Activated B cell treated with CpG ODN at 0.5 μM for 24 hours (primary cell): ENCODE results near the gene CD34. TPM values are rescaled to one million over a fixed set of nuclear protein-coding genes. Genes with fewer than 3 reads are reported as not detected.
A peak's percentile ranks its signal among the peaks of the same experiment; 100 is the strongest.

Experiments used
- ATAC-seq: fragments of 200-7000 bp; cut with Tn5 transposase; one replicate; pipeline ENCODE4 v1.10.0; 2021; ENCODE audit warnings: low read depth, mild to moderate bottlenecking, moderate library complexity
- CTCF ChIA-PET: fragments of 350-600 bp; sonication (Branson Sonifier 250); formaldehyde crosslinking; loops from one replicate; lab custom pipeline; 2021; ENCODE audit warnings: antibody characterized with exemption; lab: Charles Lee
- POLR2A ChIA-PET: fragments of 350-600 bp; sonication (Branson Sonifier 250); formaldehyde crosslinking; loops from one replicate; lab custom pipeline; 2021; ENCODE audit warnings: antibody characterized with exemption; lab: Charles Lee
- DNase-seq: peaks from one replicate; pipeline ENCODE4 v3.0.0; 2022
- H3K27ac Mint-ChIP-seq: one replicate; pipeline ENCODE4 v1.8.0; 2020; ENCODE audit warnings: mixed read lengths
- H3K27me3 Mint-ChIP-seq: one replicate; pipeline ENCODE4 v1.8.0; 2021; ENCODE audit warnings: mixed read lengths
- H3K36me3 Mint-ChIP-seq: one replicate; pipeline ENCODE4 v1.8.0; 2021; ENCODE audit warnings: low read depth, mixed read lengths
- H3K4me1 Mint-ChIP-seq: one replicate; pipeline ENCODE4 v1.8.0; 2021; ENCODE audit warnings: mixed read lengths
- H3K4me3 Mint-ChIP-seq: one replicate; pipeline ENCODE4 v1.8.0; 2020; ENCODE audit warnings: mild to moderate bottlenecking, mixed read lengths
- H3K9me3 Mint-ChIP-seq: one replicate; pipeline ENCODE4 v1.8.0; 2020; ENCODE audit warnings: mixed read lengths
- intact Hi-C: fragments of 100-400 bp; cut with micrococcal nuclease; formaldehyde crosslinking; loops from one replicate; pipeline ENCODE4 v1.15.1; 2024
- total RNA-seq: library from RNA; stranded (reverse); gene quantifications from 2 replicates; pipeline ENCODE4 v1.2.3, GENCODE V29; 2022
- TF ChIP-seq, protein P1 (sequence below): fragments of 200-600 bp; IDR thresholded peaks from one replicate; pipeline ENCODE4 v1.8.0; 2022; ENCODE audit warnings: antibody characterized with exemption, mild to moderate bottlenecking

Gene CD34
- total RNA-seq, 1 donor from 2014 or later: not detected

GRCh38 chr1:207832796-207833195, 78.1 kb downstream of the CD34 start:
- no peaks in the 10 kb centered on the region for H3K27me3 Mint-ChIP-seq
- no peaks in the 10 kb centered on the region for H3K9me3 Mint-ChIP-seq
- intact Hi-C loops: loop anchor here (1.0 to 2.0 kb wide), 2 partner anchors 16 to 37 kb away; no protein-coding TSS in a partner anchor
- ATAC-seq (no peak), DNase-seq (no peak)
- H3K4me3 Mint-ChIP-seq: no peak overlapping the region
- H3K36me3 Mint-ChIP-seq: peaks cover 16% of the 10 kb centered on the region
- ChIA-PET POLR2A (interaction anchor here (0.5 to 5.2 kb wide), 6 partner anchors 9 to 37 kb away, joined by 3 to 63 read pairs (median 4); no protein-coding TSS in a partner anchor), CTCF (interaction anchor here (15.6 kb wide), 1 partner anchor 36 kb away, joined by 397 read pairs; no protein-coding TSS in a partner anchor)
- peak overlapping the region; percentile 89 for H3K27ac Mint-ChIP-seq
- TF ChIP-seq, protein P1, sequence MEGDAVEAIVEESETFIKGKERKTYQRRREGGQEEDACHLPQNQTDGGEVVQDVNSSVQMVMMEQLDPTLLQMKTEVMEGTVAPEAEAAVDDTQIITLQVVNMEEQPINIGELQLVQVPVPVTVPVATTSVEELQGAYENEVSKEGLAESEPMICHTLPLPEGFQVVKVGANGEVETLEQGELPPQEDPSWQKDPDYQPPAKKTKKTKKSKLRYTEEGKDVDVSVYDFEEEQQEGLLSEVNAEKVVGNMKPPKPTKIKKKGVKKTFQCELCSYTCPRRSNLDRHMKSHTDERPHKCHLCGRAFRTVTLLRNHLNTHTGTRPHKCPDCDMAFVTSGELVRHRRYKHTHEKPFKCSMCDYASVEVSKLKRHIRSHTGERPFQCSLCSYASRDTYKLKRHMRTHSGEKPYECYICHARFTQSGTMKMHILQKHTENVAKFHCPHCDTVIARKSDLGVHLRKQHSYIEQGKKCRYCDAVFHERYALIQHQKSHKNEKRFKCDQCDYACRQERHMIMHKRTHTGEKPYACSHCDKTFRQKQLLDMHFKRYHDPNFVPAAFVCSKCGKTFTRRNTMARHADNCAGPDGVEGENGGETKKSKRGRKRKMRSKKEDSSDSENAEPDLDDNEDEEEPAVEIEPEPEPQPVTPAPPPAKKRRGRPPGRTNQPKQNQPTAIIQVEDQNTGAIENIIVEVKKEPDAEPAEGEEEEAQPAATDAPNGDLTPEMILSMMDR: no peak
- H3K4me1 Mint-ChIP-seq: peaks cover 70% of the 10 kb centered on the region

DNA sequence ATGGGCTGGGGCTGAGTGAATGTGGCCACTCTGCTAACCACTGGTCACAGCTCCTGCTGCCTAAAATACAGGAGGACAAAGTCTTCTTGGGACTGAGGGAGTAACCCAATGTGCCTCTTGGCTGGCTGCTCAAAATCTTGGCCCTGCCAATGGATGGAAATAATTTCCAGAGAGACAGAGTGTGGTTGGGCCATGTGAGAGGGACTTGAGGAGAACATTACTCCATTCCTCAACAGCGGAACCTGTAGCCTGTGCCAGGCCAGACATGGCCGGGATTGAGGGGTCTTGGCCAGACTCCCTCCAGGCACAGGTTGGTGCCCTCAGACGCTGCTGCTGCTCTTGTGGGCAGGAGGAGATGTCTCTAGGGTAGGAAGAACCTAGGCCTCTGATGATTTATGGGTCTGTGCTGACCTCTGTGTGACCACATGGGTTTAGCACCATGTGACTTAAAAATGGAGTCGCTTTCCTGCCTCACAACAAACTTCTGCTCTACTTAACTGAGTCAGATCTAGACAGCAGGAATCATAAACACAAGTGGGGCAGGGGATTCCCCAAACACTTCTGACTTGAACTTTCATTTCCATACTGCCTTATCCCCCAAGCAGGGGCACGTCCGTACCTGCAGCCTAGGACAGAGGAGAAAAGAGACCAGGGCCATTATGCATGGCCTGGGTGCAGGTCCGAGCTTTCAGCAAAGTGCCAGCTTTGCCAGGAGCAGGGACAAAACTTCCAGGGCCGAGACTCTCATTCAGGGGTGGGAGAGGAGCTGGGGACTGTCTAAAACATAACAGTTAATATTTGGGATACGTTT, 79.2 kb downstream of the CD34 start:
- TF ChIP-seq, protein P1: no peak
- intact Hi-C loops: loop anchor here (1.0 to 2.0 kb wide), 2 partner anchors 17 to 38 kb away; no protein-coding TSS in a partner anchor
- Mint-ChIP-seq H3K36me3 (peaks cover 16% of the 10 kb centered on the region), H3K4me1 (peaks cover 81% of the 10 kb centered on the region), H3K9me3 (no peaks in the 10 kb centered on the region), H3K4me3 (peak overlapping the region; percentile 75), H3K27me3 (no peaks in the 10 kb centered on the region), H3K27ac (peak overlapping the region; percentile 89)
- ATAC-seq (peak; percentile 90), DNase-seq (no peak)
- POLR2A ChIA-PET: interaction anchor here (0.6 to 13.1 kb wide), 5 partner anchors 8 to 38 kb away, joined by 3 to 547 read pairs (median 5); no protein-coding TSS in a partner anchor
- CTCF ChIA-PET: interaction anchor here (1.0 to 15.6 kb wide), 2 partner anchors 35 to 37 kb away, joined by 4 to 397 read pairs; no protein-coding TSS in a partner anchor

Other genes with a start within 250 kb of the CD34 start
- gene CD46, start 159.1 kb downstream of the CD34 start, total RNA-seq: 109 and 110 TPM in 2 replicates